Mesodermal cell (in vitro differentiated cells): ENCODE results near the gene POLD3.

Source experiments
- H3K27ac ChIP-seq: 2 replicates; pipeline ENCODE4 v1.7.0; 2013; ENCODE audit warnings: mild to moderate bottlenecking, low read depth, low read length, moderate library complexity; ENCODE audit not compliant: severe bottlenecking
- H3K36me3 ChIP-seq: 2 replicates; pipeline ENCODE4 v1.7.1; 2013; ENCODE audit warnings: mild to moderate bottlenecking, low read length, moderate library complexity; ENCODE audit not compliant: control insufficient read depth, insufficient read depth
- H3K4me1 ChIP-seq: one replicate; pipeline ENCODE4 v1.7.1; 2013; ENCODE audit warnings: mild to moderate bottlenecking, low read length; ENCODE audit not compliant: insufficient read depth, control insufficient read depth, poor library complexity, severe bottlenecking
- H3K4me3 ChIP-seq: 2 replicates; pipeline ENCODE4 v1.7.0; 2013; ENCODE audit warnings: low read length, control low read depth, mild to moderate bottlenecking; ENCODE audit not compliant: insufficient read depth, poor library complexity, severe bottlenecking; ENCODE audit errors: extremely low read depth
- H3K9me3 ChIP-seq: 2 replicates; pipeline ENCODE4 v1.7.1; 2013; ENCODE audit warnings: mild to moderate bottlenecking, low read length, moderate library complexity; ENCODE audit not compliant: control insufficient read depth
- WGBS, 2 experiments: methylation state at CpG; one replicate each; pipeline ENCODE4 v1.1.5; 2013; ENCODE audit warnings: missing lambda C conversion rate in 2 of 2; ENCODE audit not compliant: insufficient coverage in 2 of 2; 5-methylcytosine and 5-hydroxymethylcytosine counted together

The POLD3 gene

GRCh38 chr11:74691755-74692154 lies 99.4 kb downstream of the POLD3 start:
- Histone ChIP-seq H3K4me1 (peaks cover 2% of the 10 kb centered on the region), H3K4me3 (no peak overlapping the region), H3K36me3 (no peaks in the 10 kb centered on the region), H3K27ac (no peak overlapping the region), H3K9me3 (no peaks in the 10 kb centered on the region)
- 75 to 87% methylated on average over 3 of the region's 4 CpGs for WGBS, 2 experiments
